Testis (tissue), 3 donors: ENCODE results near the gene PPARG. TPM values are rescaled to one million over a fixed set of nuclear protein-coding genes. Genes with fewer than 3 reads are reported as not detected.

ENCODE experiments used
- DNase-seq: peaks from one replicate; pipeline ENCODE4 v3.0.0-alpha.2; 2019
- H3K27ac ChIP-seq, 2 donors: fragments of 200-600 bp; sonication (generic); one replicate each; pipeline ENCODE4 v1.5.1; 2019
- H3K27me3 ChIP-seq: fragments of 200-600 bp; sonication (generic); one replicate; pipeline ENCODE4 v1.5.1; 2019
- H3K36me3 ChIP-seq: fragments of 200-600 bp; sonication (generic); one replicate; pipeline ENCODE4 v1.5.1; 2017; ENCODE audit warnings: low read depth; ENCODE audit errors: missing control alignments
- H3K4me1 ChIP-seq: fragments of 200-600 bp; sonication (generic); one replicate; pipeline ENCODE4 v1.5.1; 2019
- H3K4me3 ChIP-seq, 2 donors: fragments of 200-600 bp; sonication (generic); one replicate each; pipeline ENCODE4 v1.5.1; 2017 to 2019
- H3K9me3 ChIP-seq: fragments of 200-600 bp; sonication (generic); one replicate; pipeline ENCODE4 v1.5.1; 2017
- POLR2A ChIP-seq: fragments of 450-650 bp; IDR thresholded peaks from one replicate; pipeline ENCODE4 v1.6.1; 2017; ENCODE audit warnings: antibody characterized with exemption, mild to moderate bottlenecking, moderate library complexity
- WGBS, 2 donors: methylation state at CpG; one replicate each; pipeline ENCODE4 v1.1.5; 2018; 5-methylcytosine and 5-hydroxymethylcytosine counted together
- intact Hi-C: fragments of 100-400 bp; cut with DNase I; formaldehyde crosslinking; loops from one replicate; pipeline ENCODE4 v1.15.1; 2023; ENCODE audit warnings: low total_unique reads
- polyA plus RNA-seq: library from polyadenylated mRNA; stranded (reverse); fragments of 350-450 nt; fragmentation: Illumina TruSeq; extraction: RNeasy Lipid Tissue Mini Kit (QIAGEN cat#74804); gene quantifications from one replicate; pipeline ENCODE4 v1.2.3, GENCODE V29; 2014; ENCODE audit warnings: low read depth, low replicate concordance; ENCODE audit not compliant: insufficient read depth
- total RNA-seq, 2 donors: library from RNA; depleted of rRNA; stranded (reverse); fragments of >200 nt; gene quantifications; one replicate each; pipeline ENCODE4 v1.2.3, GENCODE V29; 2016
- TF ChIP-seq, protein P1 (sequence below), 3 experiments: fragments of 450-650 bp in 2 of 3; fragments of 200-600 bp in 1 of 3; sonication (generic) in 1 of 3; IDR thresholded peaks; one replicate each; pipeline ENCODE4 v1.5.1; 2016 to 2019; ENCODE audit warnings: antibody characterized with exemption in 3 of 3, mild to moderate bottlenecking in 2 of 3, moderate library complexity in 1 of 3

Gene PPARG
- total and polyA plus RNA-seq, 3 donors from 2014 or later = 12.1 to 18.7 (median 17.6) TPM

- no peak for DNase-seq
- no peak overlapping the region for H3K4me3 ChIP-seq
- 30 to 45% methylated on average over 1 of the region's 1 CpG for WGBS, 2 donors
- no peak overlapping the region for H3K27ac ChIP-seq
- H3K27me3 ChIP-seq = no peaks in the 10 kb centered on the region
- H3K4me1 ChIP-seq = no peaks in the 10 kb centered on the region
- H3K36me3 ChIP-seq = no peaks in the 10 kb centered on the region
- intact Hi-C loops = no loop called here
- TF ChIP-seq, protein P1, sequence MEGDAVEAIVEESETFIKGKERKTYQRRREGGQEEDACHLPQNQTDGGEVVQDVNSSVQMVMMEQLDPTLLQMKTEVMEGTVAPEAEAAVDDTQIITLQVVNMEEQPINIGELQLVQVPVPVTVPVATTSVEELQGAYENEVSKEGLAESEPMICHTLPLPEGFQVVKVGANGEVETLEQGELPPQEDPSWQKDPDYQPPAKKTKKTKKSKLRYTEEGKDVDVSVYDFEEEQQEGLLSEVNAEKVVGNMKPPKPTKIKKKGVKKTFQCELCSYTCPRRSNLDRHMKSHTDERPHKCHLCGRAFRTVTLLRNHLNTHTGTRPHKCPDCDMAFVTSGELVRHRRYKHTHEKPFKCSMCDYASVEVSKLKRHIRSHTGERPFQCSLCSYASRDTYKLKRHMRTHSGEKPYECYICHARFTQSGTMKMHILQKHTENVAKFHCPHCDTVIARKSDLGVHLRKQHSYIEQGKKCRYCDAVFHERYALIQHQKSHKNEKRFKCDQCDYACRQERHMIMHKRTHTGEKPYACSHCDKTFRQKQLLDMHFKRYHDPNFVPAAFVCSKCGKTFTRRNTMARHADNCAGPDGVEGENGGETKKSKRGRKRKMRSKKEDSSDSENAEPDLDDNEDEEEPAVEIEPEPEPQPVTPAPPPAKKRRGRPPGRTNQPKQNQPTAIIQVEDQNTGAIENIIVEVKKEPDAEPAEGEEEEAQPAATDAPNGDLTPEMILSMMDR (IDR thresholded peaks at IDR 0.05) = no peak
- TF ChIP-seq POLR2A = no peak
- no peaks in the 10 kb centered on the region for H3K9me3 ChIP-seq
These were observed 23.4 kb upstream of the PPARG start for GRCh38 chr3:12265508-12265907.

DNA sequence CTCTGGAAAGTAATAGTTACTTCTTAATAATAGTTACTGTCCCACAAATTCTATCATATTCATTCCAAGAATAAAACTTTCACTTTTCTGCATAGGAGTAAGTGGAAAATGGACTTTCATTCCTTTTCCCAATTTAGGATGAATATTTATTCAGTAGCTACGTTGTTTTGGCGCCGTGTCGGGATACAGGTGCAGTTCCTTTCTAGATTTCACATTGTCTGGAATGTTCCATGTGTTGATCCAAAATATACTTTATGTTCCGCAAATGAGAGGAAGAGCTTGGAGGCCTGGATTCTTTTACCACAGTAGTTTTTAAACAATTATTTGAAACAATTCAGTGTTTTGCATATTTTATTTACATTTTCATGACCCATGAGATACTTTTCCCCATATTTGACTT lies 22.8 kb upstream of the PPARG start:
- no peak for DNase-seq

DNA sequence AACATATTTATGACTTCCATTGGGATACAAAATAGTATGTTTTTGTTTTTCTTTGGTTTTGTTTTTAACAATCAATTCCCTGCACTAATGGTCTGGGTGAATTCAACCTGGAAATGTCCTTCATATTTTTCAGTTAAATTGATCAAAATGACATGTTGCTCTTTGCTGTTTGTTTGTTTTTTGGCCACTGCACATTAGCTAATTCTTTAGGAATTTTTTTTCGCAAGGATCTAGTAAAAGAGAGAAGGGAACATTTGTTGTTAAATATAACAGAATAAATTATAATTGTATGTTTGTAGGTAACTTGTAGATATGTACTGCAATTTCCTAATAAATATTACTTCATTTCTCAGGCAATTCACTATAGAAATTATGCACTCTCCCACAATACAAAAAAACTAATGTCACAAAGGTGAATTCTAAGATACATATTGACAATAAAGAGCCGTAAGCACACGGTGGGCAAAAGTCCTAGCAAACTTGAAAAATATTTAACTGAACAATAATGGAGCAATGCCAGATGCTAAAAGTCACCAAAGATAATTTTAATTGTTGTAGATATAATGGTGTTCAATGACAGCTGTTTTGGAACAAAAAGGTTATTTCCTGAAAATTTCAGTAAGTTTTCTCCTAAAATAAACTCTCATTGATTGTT lies 21.4 kb upstream of the PPARG start:
- no peaks in the 10 kb centered on the region for H3K9me3 ChIP-seq
- H3K4me1 ChIP-seq = no peaks in the 10 kb centered on the region
- H3K27ac ChIP-seq = no peak overlapping the region
- TF ChIP-seq, protein P1 (IDR thresholded peaks at IDR 0.05) = no peak
- no peak for TF ChIP-seq POLR2A
- no peak for DNase-seq
- H3K36me3 ChIP-seq = no peaks in the 10 kb centered on the region
- no peaks in the 10 kb centered on the region for H3K27me3 ChIP-seq
- WGBS, 2 donors = 79% methylated on average over 3 of the region's 3 CpGs
- H3K4me3 ChIP-seq = no peak overlapping the region
- intact Hi-C loops = no loop called here

More for the DNA sequence above, 22.8 kb upstream of the PPARG start:
- no peak overlapping the region for H3K4me3 ChIP-seq
- intact Hi-C loops = no loop called here
- H3K4me1 ChIP-seq = no peaks in the 10 kb centered on the region
- H3K27me3 ChIP-seq = no peaks in the 10 kb centered on the region
- H3K27ac ChIP-seq = no peak overlapping the region
- 59 to 82% methylated on average over 5 of the region's 5 CpGs for WGBS, 2 donors
- H3K36me3 ChIP-seq = no peaks in the 10 kb centered on the region
- TF ChIP-seq, protein P1 (IDR thresholded peaks at IDR 0.05) = no peak
- no peak for TF ChIP-seq POLR2A
- no peaks in the 10 kb centered on the region for H3K9me3 ChIP-seq

- TF ChIP-seq POLR2A = no peak
- TF ChIP-seq, protein P1 (IDR thresholded peaks at IDR 0.05) = no peak
- Histone ChIP-seq H3K9me3 (no peaks in the 10 kb centered on the region), H3K36me3 (no peaks in the 10 kb centered on the region), H3K4me1 (no peaks in the 10 kb centered on the region), H3K27me3 (no peaks in the 10 kb centered on the region), H3K27ac (no peak overlapping the region), H3K4me3 (no peak overlapping the region)
- 69 to 79% methylated on average over 3 of the region's 3 CpGs for WGBS, 2 donors
- intact Hi-C loops = no loop called here
- DNase-seq = no peak
These were observed 20.7 kb upstream of the PPARG start for GRCh38 chr3:12268049-12268735.
